ENCODE data around the gene POLR2A. TPM values are rescaled to one million over a fixed set of nuclear protein-coding genes. Genes with fewer than 3 reads are reported as not detected.
A peak's percentile ranks its signal among the peaks of the same experiment; 100 is the strongest.

The POLR2A gene
- total and polyA plus RNA-seq, 2 of the 4 experiments (the other 2 are of a cell fraction): 54.0 to 56.6 TPM

- H4K20me1 ChIP-seq (ENCODE audit: insufficient read depth, low read length): peaks cover 21% of the 10 kb centered on the region
- ChIA-PET POLR2A (ENCODE audit: unreplicated experiment) (interaction anchor here (1.2 kb wide), 1 partner anchor 17 kb away, joined by 8 read pairs; no protein-coding TSS in a partner anchor), CTCF (no interaction called here)
- H3K14ac ChIP-seq (replicated peaks; ENCODE audit: low read depth, low read length): no peak overlapping the region
- H4K8ac ChIP-seq (ENCODE audit: low read depth in 2 of 2, low read length in 2 of 2): no peak overlapping the region
- H3K4me2 ChIP-seq (ENCODE audit: low read depth, low read length): no peak overlapping the region
- no peak overlapping the region for H2AFZ ChIP-seq (replicated peaks; ENCODE audit: low read length, poor library complexity)
- in situ Hi-C loops (cut with MboI; ENCODE audit: low sequenced_read_pairs): no loop called here
- H3K23ac ChIP-seq (ENCODE audit: low read depth, low read length): no peak overlapping the region
- no peak overlapping the region for H2AK5ac ChIP-seq (ENCODE audit: low read depth, low read length)
- no peak overlapping the region for H2AK9ac ChIP-seq (replicated peaks; ENCODE audit: low read depth, low read length, poor library complexity)
- no peak overlapping the region for H3K56ac ChIP-seq (ENCODE audit: extremely low read depth, insufficient read depth, low read length)
- H3K4me3 ChIP-seq (ENCODE audit: insufficient read depth, low read depth, low read length): no peak overlapping the region
- no peak overlapping the region for H4K5ac ChIP-seq (ENCODE audit: low read depth, low read length)
- H3K18ac ChIP-seq (ENCODE audit: low read depth, low read length): no peak overlapping the region
- H3K4ac ChIP-seq (ENCODE audit: low read depth, low read length): no peak overlapping the region
- no peaks in the 10 kb centered on the region for H3K9me3 ChIP-seq (ENCODE audit: control insufficient read depth, insufficient read depth, low read length)
- H2BK20ac ChIP-seq (ENCODE audit: low read depth, low read length): no peak overlapping the region
- H3K4me1 ChIP-seq (ENCODE audit: control insufficient read depth, insufficient read depth, low read length): no peaks in the 10 kb centered on the region
- ATAC-seq (ENCODE audit: low read depth): no peak
- H2BK15ac ChIP-seq (ENCODE audit: low read depth, low read length): no peak overlapping the region
- H3K9me1 ChIP-seq (ENCODE audit: insufficient read depth, low read length): peaks cover 15% of the 10 kb centered on the region; the same call in 1 of the 2 replicates
- H3K27ac ChIP-seq (ENCODE audit: insufficient read depth, low read length): no peak overlapping the region
- BruUV-seq (replicated peaks): TSS peak; percentile 48
- H2BK5ac ChIP-seq (ENCODE audit: low read depth, low read length, poor library complexity, severe bottlenecking): no peak overlapping the region
- WGBS, 2 experiments (ENCODE audit: extremely low coverage in 2 of 2, insufficient read length in 1 of 2): 93% methylated on average over 3 of the region's 7 CpGs; no CpG with 5 or more reads in 1 of the 2 experiments
- no peak overlapping the region for H4K91ac ChIP-seq (ENCODE audit: insufficient read depth, low read depth, low read length)
- DNase-seq: no peak
- H3K9ac ChIP-seq (ENCODE audit: low read depth, low read length): no peak overlapping the region
- TF ChIP-seq SMC3 (IDR thresholded peaks at IDR 0.05; ENCODE audit: low read depth, low read length): no peak
- no peak for TF ChIP-seq RFX5 (IDR thresholded peaks at IDR 0.05; ENCODE audit: low read depth, low read length)
- TF ChIP-seq MXI1 (IDR thresholded peaks at IDR 0.05; ENCODE audit: borderline replicate concordance, low read depth, low read length): no peak
- no peak for TF ChIP-seq MAZ (IDR thresholded peaks at IDR 0.05; ENCODE audit: borderline replicate concordance, low read depth, low read length)
- no peak for TF ChIP-seq RCOR1 (IDR thresholded peaks at IDR 0.05; ENCODE audit: insufficient replicate concordance, low read length)
- no peak for TF ChIP-seq POLR2A (IDR thresholded peaks at IDR 0.05; ENCODE audit: low read depth, low read length)
- TF ChIP-seq RAD21 (IDR thresholded peaks at IDR 0.05; ENCODE audit: low read length): no peak
- no peak for TF ChIP-seq BHLHE40 (IDR thresholded peaks at IDR 0.05; ENCODE audit: low read depth, low read length)
- TF ChIP-seq NFE2L2 (IDR thresholded peaks at IDR 0.05; ENCODE audit: low read depth, low read length): no peak
- TF ChIP-seq MAFK (IDR thresholded peaks at IDR 0.05; ENCODE audit: low read depth, low read length): no peak
- TF ChIP-seq USF2 (IDR thresholded peaks at IDR 0.05; ENCODE audit: low read depth, low read length): no peak
- TF ChIP-seq ELK1 (IDR thresholded peaks at IDR 0.05; ENCODE audit: borderline replicate concordance, low read depth, low read length): no peak
- no peak for TF ChIP-seq CHD1 (IDR thresholded peaks at IDR 0.05; ENCODE audit: low read depth, low read length)
- TF ChIP-seq, protein P1, sequence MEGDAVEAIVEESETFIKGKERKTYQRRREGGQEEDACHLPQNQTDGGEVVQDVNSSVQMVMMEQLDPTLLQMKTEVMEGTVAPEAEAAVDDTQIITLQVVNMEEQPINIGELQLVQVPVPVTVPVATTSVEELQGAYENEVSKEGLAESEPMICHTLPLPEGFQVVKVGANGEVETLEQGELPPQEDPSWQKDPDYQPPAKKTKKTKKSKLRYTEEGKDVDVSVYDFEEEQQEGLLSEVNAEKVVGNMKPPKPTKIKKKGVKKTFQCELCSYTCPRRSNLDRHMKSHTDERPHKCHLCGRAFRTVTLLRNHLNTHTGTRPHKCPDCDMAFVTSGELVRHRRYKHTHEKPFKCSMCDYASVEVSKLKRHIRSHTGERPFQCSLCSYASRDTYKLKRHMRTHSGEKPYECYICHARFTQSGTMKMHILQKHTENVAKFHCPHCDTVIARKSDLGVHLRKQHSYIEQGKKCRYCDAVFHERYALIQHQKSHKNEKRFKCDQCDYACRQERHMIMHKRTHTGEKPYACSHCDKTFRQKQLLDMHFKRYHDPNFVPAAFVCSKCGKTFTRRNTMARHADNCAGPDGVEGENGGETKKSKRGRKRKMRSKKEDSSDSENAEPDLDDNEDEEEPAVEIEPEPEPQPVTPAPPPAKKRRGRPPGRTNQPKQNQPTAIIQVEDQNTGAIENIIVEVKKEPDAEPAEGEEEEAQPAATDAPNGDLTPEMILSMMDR (conservative IDR thresholded peaks at IDR 0.05; ENCODE audit: low read depth, low read length): no peak
- intact Hi-C loops (cut with micrococcal nuclease): no loop called here
- H3K27me3 ChIP-seq (ENCODE audit: control insufficient read depth, insufficient read depth, low read length): no peaks in the 10 kb centered on the region
- no peak overlapping the region for H2BK120ac ChIP-seq (ENCODE audit: low read depth, low read length)
- peaks cover 11 to 50% of the 10 kb centered on the region in 2 experiments; a peak in 2 of 4 replicates for H3K79me1 ChIP-seq (ENCODE audit: low read depth in 1 of 2, low read length in 2 of 2)
- dilution Hi-C loops (cut with HindIII; ENCODE audit: low sequenced_read_pairs, unreplicated experiment): no loop called here
- H3K36me3 ChIP-seq (ENCODE audit: control insufficient read depth, insufficient read depth, low read length): peaks cover 35% of the 10 kb centered on the region
Measured at GRCh38 chr17:7460850-7461660, 23.1 kb upstream of the POLR2A start.
